ENCODE data around the gene HOXC13. TPM values are rescaled to one million over a fixed set of nuclear protein-coding genes. Genes with fewer than 3 reads are reported as not detected.

Gene HOXC13
- total RNA-seq, 4 donors from 2014 or later, result not detected

- Histone ChIP-seq H3K27ac (replicated peaks in 1 of 4) (no peak overlapping the region), H3K4me3 (no peak overlapping the region), H3K27me3 (peaks cover 19 to 100% (median 96%) of the 10 kb centered on the region in 4 donors), H3K4me1 (peaks cover 4 to 43% (median 21%) of the 10 kb centered on the region in 4 donors), H3K36me3 (no peaks in the 10 kb centered on the region), H3K9me3 (no peaks in the 10 kb centered on the region)
- intact Hi-C loops (cut with DNase I), result no loop called here
- WGBS, result 15% methylated on average over 4 of the region's 4 CpGs
- TF ChIP-seq EP300 (IDR thresholded peaks at IDR 0.05) (no peak), CTCF (IDR thresholded peaks at IDR 0.05) (no peak), POLR2A (IDR thresholded peaks at IDR 0.05; ENCODE audit: low read depth) (no peak), POLR2AphosphoS5 (IDR thresholded peaks at IDR 0.05) (no peak)
- DNase-seq (ENCODE audit: extremely low spot score), result no peak
Measured at GRCh38 chr12:53959314-53959713, 20.7 kb downstream of the HOXC13 start.

GRCh38 chr12:53960187-53961024, 21.8 kb downstream of the HOXC13 start:
- Histone ChIP-seq H3K27me3 (peaks cover 10 to 100% (median 93%) of the 10 kb centered on the region in 4 donors), H3K4me1 (peaks cover 4 to 35% (median 14%) of the 10 kb centered on the region in 4 donors), H3K9me3 (no peaks in the 10 kb centered on the region), H3K27ac (replicated peaks in 1 of 4) (no peak overlapping the region), H3K36me3 (no peaks in the 10 kb centered on the region), H3K4me3 (no peak overlapping the region)
- no peak for TF ChIP-seq CTCF (IDR thresholded peaks at IDR 0.05)
- no peak for TF ChIP-seq EP300 (IDR thresholded peaks at IDR 0.05)
- TF ChIP-seq POLR2AphosphoS5 (IDR thresholded peaks at IDR 0.05), result no peak
- no peak for TF ChIP-seq POLR2A (IDR thresholded peaks at IDR 0.05; ENCODE audit: low read depth)
- DNase-seq (ENCODE audit: extremely low spot score), result no peak
- intact Hi-C loops (cut with DNase I), result no loop called here
- 20% methylated on average over 19 of the region's 39 CpGs for WGBS

- intact Hi-C loops (cut with DNase I), result no loop called here
- Histone ChIP-seq H3K9me3 (no peaks in the 10 kb centered on the region), H3K4me1 (peaks cover 4 to 36% (median 19%) of the 10 kb centered on the region in 4 donors), H3K4me3 (no peak overlapping the region), H3K36me3 (no peaks in the 10 kb centered on the region), H3K27me3 (peaks cover 9 to 100% (median 93%) of the 10 kb centered on the region in 4 donors), H3K27ac (replicated peaks in 1 of 4) (no peak overlapping the region)
- no peak for TF ChIP-seq EP300 (IDR thresholded peaks at IDR 0.05)
- no peak for TF ChIP-seq POLR2A (IDR thresholded peaks at IDR 0.05; ENCODE audit: low read depth)
- TF ChIP-seq CTCF (IDR thresholded peaks at IDR 0.05), result no peak
- no peak for TF ChIP-seq POLR2AphosphoS5 (IDR thresholded peaks at IDR 0.05)
- no peak for DNase-seq (ENCODE audit: extremely low spot score)
- 4% methylated on average over 5 of the region's 72 CpGs for WGBS
Measured at GRCh38 chr12:53961025-53961761, 22.6 kb downstream of the HOXC13 start.

- WGBS, result 29% methylated on average over 7 of the region's 7 CpGs
- intact Hi-C loops (cut with DNase I), result no loop called here
- peaks cover 9 to 100% (median 93%) of the 10 kb centered on the region in 4 donors for H3K27me3 ChIP-seq
Measured at GRCh38 chr12:53963005-53963404, 24.4 kb downstream of the HOXC13 start.

More at GRCh38 chr12:53963005-53963404, 24.4 kb downstream of the HOXC13 start:
- Histone ChIP-seq H3K36me3 (no peaks in the 10 kb centered on the region), H3K27ac (replicated peaks in 1 of 4) (no peak overlapping the region), H3K9me3 (no peaks in the 10 kb centered on the region), H3K4me1 (peaks cover 4 to 36% (median 25%) of the 10 kb centered on the region in 4 donors), H3K4me3 (no peak overlapping the region)
- no peak for DNase-seq (ENCODE audit: extremely low spot score)
- no peak for TF ChIP-seq EP300 (IDR thresholded peaks at IDR 0.05)
- TF ChIP-seq CTCF (IDR thresholded peaks at IDR 0.05), result no peak
- no peak for TF ChIP-seq POLR2AphosphoS5 (IDR thresholded peaks at IDR 0.05)
- TF ChIP-seq POLR2A (IDR thresholded peaks at IDR 0.05; ENCODE audit: low read depth), result no peak
